ENCODE data around the gene ROBO4.

DNA sequence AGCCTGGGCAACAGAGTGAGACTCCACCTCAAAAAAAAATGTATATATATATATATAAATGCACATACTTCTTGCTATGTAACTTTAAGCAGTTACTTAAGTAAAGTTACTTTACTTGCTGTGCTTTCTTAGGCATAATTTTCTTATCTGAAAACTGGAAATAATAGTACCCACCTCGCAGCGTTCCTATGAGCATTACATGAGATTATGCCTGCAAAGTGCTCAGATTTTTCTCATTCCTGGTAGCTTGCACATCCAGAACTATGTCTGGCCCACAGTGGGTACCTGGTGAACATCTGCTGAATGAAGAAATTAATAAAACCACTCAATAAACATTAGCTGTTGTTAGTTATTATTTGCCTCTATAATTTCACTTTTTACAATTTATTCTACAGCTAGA lies 38.5 kb downstream of the ROBO4 start:
- TF ChIP-seq ZFP30 (CRISPR knock-in tag; IDR thresholded peaks at IDR 0.05), result no peak
- TF ChIP-seq, protein P1, sequence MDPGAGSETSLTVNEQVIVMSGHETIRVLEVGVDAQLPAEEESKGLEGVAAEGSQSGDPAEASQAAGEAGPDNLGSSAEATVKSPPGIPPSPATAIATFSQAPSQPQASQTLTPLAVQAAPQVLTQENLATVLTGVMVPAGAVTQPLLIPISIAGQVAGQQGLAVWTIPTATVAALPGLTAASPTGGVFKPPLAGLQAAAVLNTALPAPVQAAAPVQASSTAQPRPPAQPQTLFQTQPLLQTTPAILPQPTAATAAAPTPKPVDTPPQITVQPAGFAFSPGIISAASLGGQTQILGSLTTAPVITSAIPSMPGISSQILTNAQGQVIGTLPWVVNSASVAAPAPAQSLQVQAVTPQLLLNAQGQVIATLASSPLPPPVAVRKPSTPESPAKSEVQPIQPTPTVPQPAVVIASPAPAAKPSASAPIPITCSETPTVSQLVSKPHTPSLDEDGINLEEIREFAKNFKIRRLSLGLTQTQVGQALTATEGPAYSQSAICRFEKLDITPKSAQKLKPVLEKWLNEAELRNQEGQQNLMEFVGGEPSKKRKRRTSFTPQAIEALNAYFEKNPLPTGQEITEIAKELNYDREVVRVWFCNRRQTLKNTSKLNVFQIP (CRISPR knock-in tag; IDR thresholded peaks at IDR 0.05; ENCODE audit: borderline replicate concordance, low read depth), result no peak
- no peak for TF ChIP-seq TCF4 (CRISPR knock-in tag; IDR thresholded peaks at IDR 0.05; ENCODE audit: borderline replicate concordance)
- TF ChIP-seq, protein P2, sequence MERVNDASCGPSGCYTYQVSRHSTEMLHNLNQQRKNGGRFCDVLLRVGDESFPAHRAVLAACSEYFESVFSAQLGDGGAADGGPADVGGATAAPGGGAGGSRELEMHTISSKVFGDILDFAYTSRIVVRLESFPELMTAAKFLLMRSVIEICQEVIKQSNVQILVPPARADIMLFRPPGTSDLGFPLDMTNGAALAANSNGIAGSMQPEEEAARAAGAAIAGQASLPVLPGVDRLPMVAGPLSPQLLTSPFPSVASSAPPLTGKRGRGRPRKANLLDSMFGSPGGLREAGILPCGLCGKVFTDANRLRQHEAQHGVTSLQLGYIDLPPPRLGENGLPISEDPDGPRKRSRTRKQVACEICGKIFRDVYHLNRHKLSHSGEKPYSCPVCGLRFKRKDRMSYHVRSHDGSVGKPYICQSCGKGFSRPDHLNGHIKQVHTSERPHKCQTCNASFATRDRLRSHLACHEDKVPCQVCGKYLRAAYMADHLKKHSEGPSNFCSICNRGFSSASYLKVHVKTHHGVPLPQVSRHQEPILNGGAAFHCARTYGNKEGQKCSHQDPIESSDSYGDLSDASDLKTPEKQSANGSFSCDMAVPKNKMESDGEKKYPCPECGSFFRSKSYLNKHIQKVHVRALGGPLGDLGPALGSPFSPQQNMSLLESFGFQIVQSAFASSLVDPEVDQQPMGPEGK (CRISPR knock-in tag; IDR thresholded peaks at IDR 0.05; ENCODE audit: borderline replicate concordance), result no peak
- TF ChIP-seq ARNTL (CRISPR knock-in tag; IDR thresholded peaks at IDR 0.05; ENCODE audit: borderline replicate concordance, low read depth), result no peak
- TF ChIP-seq SNAI2 (CRISPR knock-in tag; IDR thresholded peaks at IDR 0.05), result no peak
- no peak for TF ChIP-seq PPARA (CRISPR knock-in tag; IDR thresholded peaks at IDR 0.05; ENCODE audit: borderline replicate concordance)
- TF ChIP-seq BACH2 (CRISPR knock-in tag; IDR thresholded peaks at IDR 0.05; ENCODE audit: borderline replicate concordance), result no peak
- TF ChIP-seq ZC3H10 (CRISPR knock-in tag; IDR thresholded peaks at IDR 0.05), result no peak
- TF ChIP-seq, protein P3, sequence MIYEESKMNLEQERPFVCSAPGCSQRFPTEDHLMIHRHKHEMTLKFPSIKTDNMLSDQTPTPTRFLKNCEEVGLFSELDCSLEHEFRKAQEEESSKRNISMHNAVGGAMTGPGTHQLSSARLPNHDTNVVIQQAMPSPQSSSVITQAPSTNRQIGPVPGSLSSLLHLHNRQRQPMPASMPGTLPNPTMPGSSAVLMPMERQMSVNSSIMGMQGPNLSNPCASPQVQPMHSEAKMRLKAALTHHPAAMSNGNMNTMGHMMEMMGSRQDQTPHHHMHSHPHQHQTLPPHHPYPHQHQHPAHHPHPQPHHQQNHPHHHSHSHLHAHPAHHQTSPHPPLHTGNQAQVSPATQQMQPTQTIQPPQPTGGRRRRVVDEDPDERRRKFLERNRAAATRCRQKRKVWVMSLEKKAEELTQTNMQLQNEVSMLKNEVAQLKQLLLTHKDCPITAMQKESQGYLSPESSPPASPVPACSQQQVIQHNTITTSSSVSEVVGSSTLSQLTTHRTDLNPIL (CRISPR knock-in tag; IDR thresholded peaks at IDR 0.05; ENCODE audit: low read depth), result no peak

Data from SK-N-SH treated with all-trans-retinoic acid at 6 μM for 48 hours (cell line).